Sigmoid colon (tissue), 4 donors: ENCODE data around the gene SMIM26.

Source experiments
- EP300 ChIP-seq, 4 donors: sonication (generic); formaldehyde crosslinking; IDR thresholded peaks; one replicate each; pipeline ENCODE4 v1.6.1; 2017; ENCODE audit warnings: antibody characterized with exemption in 4 of 4
- POLR2A ChIP-seq, 2 donors: fragments of 450-650 bp; IDR thresholded peaks; one replicate each; pipeline ENCODE4 v1.6.1; 2016; ENCODE audit warnings: antibody characterized with exemption in 2 of 2, mild to moderate bottlenecking in 2 of 2, moderate library complexity in 2 of 2
- POLR2AphosphoS5 ChIP-seq, 4 donors: sonication (generic); formaldehyde crosslinking; IDR thresholded peaks; one replicate each; pipeline ENCODE4 v1.6.1; 2017; ENCODE audit warnings: antibody characterized with exemption in 4 of 4
- TF ChIP-seq, protein P1 (sequence below), 4 experiments: fragments of 450-650 bp in 3 of 4; fragments of 200-600 bp in 1 of 4; IDR thresholded peaks; one replicate each; pipeline ENCODE4 v1.5.1; 2016 to 2019; ENCODE audit warnings: antibody characterized with exemption in 4 of 4, mild to moderate bottlenecking in 3 of 4, moderate library complexity in 2 of 4

DNA sequence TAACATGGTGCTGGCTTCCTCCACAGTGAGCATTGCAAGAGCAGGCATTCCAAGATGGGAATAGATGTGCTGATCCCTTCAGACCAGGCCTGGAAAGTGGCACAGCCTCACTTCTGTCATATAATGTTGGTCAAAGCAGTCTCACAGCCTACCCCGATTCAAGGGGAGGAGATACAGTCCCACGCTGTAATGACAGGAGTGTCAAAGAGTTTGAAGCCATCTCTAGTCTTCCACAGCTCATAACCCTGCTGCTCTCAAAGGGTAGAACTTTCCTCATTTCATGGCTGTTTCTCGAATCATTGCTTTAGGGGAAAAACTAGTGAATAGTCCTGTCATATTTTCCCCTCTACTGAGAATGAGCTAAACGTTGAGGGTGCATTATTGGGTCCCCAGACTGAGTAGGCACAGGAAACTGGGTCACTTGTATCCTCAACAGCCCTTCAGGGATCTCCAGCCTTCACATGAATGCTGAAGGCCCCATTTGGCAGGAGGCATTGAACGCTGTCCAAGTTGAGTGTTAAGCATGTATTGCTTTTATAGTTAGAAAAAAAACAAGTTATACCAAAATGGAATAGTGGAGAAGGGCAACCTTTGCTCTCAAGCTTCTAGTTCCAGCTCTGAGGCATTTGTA is 47.9 kb downstream of the SMIM26 start:
- TF ChIP-seq, protein P1, sequence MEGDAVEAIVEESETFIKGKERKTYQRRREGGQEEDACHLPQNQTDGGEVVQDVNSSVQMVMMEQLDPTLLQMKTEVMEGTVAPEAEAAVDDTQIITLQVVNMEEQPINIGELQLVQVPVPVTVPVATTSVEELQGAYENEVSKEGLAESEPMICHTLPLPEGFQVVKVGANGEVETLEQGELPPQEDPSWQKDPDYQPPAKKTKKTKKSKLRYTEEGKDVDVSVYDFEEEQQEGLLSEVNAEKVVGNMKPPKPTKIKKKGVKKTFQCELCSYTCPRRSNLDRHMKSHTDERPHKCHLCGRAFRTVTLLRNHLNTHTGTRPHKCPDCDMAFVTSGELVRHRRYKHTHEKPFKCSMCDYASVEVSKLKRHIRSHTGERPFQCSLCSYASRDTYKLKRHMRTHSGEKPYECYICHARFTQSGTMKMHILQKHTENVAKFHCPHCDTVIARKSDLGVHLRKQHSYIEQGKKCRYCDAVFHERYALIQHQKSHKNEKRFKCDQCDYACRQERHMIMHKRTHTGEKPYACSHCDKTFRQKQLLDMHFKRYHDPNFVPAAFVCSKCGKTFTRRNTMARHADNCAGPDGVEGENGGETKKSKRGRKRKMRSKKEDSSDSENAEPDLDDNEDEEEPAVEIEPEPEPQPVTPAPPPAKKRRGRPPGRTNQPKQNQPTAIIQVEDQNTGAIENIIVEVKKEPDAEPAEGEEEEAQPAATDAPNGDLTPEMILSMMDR (IDR thresholded peaks at IDR 0.05): no peak
- TF ChIP-seq POLR2AphosphoS5 (IDR thresholded peaks at IDR 0.05): no peak
- TF ChIP-seq EP300 (IDR thresholded peaks at IDR 0.05): no peak
- TF ChIP-seq POLR2A (IDR thresholded peaks at IDR 0.05): no peak
